RKO (cell line): ENCODE data around the gene COG4.
A peak's percentile ranks its signal among the peaks of the same experiment; 100 is the strongest.
"Not testable (repeated sequence)": the region's sequence is repeated elsewhere in the genome, so short reads cannot be mapped to it uniquely, and the experiment has no call there.

Experiments used
- DNase-seq: peaks from one replicate; pipeline ENCODE4 v3.0.0-alpha.2; 2016; ENCODE audit warnings: low spot score

Gene COG4

DNA sequence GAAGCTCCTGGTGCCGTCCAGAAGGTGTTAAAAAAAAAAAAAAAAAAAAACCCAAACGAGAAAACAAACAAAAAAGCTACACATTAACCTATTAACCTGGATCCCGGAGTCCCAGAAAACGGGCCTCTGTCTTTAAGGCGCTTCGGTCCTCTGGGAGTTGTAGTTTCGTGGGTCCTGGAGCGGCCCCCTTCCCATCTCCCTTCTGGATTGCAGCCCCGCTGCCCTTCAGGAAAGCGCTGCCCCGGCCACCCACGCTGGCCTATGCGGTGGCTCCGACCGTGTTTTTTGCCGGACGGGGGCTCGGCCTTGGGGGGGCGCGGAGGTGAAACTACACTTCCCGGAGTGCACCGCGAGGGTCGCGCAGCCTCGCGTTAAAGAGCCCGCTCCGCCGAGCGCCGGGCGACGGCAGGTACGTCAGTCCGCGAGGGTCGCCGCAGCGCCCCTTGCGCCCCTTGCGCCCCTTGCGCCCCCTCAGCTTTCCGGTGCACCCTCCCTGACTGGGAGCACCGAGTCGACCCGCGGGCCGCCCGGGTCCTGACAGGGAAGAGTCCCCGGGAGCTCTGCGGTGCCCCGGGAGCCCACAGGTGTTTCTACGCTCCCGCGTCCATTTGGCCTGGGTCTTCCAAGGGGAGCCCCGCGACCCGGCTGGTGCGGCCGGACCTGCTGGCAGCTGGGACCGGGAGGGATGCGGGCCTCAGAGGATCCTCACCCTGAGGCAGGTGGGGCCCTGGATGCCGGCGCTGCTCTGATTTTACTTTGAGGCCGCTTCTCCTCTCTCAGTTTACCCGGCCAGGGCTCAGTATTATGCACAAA lies 68.9 kb downstream of the COG4 start, which contains the start of gene FCSK:
Gene FCSK, plus strand, starts transcription at position 374 of the 813 bp plus-strand sequence. CDS start 8,596 bp downstream, outside the sequence.
- DNase-seq, result peak; percentile 85

DNA sequence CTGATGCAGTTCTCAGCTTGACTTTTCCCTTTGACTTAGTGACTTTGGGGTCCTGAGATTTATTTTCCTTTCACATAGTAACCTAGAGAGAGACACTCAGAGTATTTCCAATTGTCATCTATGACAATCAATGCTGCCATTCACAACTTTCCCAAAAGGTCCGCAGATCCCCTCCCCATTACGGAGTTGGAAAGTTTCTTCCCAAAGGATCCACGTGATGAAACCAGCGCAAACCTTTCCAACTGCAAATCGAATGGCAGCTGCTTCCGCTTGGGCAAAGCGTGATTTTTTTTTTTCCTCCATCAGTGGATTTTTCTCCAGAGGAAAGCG lies 69.5 kb downstream of the COG4 start:
- DNase-seq, result peak; percentile 51

DNA sequence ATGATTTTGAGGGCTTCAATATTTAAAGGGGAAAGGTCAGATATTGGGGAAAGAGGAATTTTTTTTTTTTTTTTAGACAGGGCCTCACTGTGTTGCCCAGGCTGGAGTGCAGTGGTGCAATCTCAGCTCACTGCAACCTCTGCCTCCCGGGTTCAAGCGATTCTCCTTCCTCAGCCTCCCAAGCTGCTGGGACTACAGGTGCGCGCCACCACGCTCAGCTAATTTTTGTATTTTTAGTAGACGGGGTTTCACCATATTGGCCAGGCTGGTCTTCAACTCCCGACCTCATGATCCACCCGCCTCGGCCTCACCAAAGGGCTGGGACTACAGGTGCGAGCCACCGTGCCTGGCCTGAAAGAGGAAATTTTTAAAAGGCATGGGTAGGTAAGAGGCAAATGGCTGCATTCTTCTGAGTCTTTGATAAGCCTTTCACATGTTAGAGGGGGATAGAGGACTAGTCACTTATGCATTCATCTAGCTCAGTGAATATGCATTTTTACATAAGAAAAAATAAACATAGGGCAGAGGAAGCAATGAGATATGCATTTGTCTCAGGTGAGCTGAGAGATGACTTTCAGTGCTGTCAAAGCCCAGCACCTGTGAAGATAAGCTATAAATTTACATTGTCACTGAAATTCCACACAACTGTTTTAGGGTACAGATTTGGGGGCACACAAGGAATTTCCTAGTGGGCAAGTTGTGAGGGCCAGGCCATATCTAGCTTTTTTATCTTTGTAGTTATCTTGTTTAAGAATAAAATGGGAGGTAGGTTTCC lies 70.0 kb downstream of the COG4 start:
- no peak for DNase-seq

DNA sequence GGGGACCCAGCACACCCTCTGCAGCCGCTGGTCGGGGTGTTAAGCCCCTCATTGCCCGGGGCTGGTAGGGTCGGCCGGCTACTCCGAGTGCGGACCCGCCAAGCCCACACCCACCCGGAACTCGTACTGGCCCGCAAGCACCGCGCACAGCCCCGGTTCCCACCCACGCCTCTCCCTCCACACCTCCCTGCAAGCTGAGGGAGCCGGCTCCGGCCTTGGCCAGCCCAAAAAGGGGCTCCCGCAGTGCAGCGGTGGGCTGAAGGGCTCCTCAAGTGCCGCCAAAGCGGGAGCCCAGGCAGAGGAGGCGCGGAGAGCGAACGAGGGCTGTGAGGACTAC lies 72.4 kb downstream of the COG4 start:
- DNase-seq, result not testable (repeated sequence)

DNA sequence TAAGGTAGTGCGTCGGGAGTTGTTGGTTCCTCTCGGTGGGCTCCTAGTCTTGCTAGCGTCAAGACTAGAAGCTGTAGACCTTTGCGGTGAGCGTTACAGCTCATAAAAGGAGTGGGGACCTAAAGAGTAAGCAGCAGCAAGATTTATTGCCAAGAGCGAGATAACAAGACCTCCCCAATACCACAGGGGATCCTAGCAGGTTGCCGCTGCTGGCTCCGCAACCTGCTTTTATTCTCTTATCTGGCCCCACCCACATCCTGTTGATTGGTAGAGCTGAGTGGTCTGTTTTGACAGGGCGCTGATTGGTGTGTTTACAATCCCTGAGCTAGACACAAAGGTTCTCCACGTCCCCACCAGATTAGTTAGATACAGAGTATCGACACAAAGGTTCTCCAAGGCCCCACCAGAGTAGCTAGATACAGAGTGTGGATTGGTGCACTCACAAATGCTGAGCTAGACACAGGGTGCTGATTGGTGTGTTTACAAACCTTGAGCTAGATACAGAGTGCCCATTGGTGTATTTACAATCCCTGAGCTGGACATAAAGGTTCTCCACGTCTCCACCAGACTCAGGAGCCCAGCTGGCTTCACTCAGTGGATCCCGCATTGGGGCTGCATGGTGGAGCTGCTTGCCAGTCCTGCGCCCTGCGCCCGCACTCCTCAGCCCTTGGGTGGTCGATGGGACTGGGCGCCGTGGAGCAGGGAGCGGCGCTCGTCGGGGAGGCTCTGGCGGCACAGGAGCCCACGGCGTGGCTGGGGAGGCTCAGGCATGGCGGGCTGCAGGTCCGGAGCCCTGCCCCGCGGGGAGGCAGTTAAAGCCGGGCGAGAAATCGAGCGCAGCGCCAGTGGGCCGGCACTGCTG lies 73.0 kb downstream of the COG4 start:
- DNase-seq, result not testable (repeated sequence)

DNA sequence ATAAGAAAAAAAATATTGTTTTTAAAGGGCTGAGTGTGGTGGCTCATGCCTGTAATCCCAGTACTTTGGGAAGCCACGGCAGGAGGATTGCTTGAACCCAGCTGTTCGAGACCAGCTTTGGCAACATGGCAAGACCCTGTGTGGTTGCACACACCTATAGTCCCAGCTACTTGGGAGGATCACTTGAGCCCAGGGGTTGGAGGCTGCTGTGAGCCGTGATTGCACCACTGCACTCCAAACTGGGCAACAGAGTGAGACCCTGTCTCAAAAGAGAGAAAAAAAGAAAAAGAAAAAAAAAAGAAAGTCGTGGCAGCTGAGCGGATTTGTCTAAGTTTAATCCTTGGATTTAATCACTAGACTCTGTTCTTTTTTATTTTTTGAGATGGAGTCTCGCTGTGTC lies 75.3 kb downstream of the COG4 start:
- DNase-seq, result no peak

DNA sequence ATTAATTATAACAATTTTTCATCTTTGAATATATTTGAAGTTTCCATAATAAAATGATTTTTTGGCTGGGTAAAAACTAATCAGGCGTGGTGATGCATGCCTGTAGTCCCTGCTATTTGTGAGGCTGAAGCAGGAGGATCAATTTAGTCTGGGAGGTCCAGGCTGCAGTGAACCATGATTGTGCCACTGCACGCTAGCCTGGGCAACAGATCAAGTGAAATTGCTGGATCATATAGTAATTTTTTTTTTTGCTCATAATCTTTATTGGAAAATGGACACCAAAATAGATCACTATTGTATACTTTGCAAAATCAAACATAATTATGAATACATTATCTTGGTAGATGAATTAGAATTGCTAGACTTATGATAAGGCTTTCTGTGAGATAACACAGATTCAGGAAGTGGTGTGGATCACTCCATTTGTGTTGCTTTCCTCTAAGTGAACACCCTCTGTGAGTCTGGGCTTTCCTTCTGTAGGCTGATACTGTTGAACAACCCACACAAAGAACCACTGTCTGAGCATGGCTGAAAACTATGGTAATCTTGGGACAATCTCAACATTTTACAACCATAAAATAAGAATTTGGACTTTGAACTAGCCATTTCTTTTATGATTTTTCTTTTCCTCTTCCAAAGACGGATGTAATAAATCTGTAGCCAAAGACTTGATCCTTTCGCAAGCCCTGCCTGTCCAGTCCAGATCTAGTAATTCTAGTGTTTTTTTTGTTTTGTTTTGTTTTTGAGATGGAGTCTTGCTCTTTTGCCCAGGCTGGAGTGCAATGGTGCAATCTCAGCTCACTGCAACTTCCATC lies 78.9 kb downstream of the COG4 start:
- DNase-seq, result no peak

DNA sequence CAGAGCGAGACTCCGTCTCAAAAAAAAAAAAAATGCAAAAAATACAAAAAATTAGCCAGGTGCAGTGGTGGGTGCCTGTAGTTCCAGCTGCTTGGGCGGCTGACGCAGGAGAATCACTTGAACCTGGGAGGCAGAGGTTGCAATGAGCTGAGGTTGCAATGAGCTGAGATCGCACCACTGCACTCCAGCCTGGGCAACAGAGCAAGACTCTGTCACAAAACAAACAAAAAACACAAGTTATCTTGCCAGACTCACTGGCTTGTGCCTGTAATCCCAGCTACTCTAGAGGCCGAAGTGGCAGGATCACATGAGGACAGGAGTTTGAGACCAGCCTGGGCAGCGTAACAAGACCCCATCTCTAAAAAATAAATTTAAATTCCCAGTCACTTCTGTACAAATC lies 81.0 kb downstream of the COG4 start:
- DNase-seq, result no peak

DNA sequence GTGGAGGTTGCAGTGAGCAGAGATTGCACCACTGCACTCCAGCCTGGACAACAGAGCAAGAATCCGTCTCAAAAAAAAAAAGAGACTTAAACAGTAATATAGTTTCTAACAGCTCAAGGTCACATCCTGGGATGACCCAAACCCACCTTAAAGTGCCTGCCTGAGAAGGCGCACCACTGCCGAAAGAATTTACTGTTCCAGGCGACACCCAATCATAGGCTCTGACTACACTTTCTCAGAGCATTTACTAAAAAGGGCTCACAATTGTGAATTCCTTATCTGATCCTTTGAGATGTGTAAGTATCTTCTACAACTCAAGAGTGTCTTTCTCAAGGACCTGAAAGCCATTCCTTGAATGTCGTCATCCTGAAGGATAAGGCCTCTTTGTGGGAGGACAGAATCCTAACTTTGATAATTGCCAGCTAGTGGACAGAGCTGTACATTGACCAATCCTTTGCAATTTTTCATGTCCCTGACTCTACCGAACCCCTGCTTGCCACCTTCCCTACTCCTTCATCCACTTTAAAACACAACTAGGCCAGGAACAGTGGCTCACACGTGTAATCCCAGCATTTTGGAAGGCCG lies 81.9 kb downstream of the COG4 start:
- DNase-seq, result no peak

DNA sequence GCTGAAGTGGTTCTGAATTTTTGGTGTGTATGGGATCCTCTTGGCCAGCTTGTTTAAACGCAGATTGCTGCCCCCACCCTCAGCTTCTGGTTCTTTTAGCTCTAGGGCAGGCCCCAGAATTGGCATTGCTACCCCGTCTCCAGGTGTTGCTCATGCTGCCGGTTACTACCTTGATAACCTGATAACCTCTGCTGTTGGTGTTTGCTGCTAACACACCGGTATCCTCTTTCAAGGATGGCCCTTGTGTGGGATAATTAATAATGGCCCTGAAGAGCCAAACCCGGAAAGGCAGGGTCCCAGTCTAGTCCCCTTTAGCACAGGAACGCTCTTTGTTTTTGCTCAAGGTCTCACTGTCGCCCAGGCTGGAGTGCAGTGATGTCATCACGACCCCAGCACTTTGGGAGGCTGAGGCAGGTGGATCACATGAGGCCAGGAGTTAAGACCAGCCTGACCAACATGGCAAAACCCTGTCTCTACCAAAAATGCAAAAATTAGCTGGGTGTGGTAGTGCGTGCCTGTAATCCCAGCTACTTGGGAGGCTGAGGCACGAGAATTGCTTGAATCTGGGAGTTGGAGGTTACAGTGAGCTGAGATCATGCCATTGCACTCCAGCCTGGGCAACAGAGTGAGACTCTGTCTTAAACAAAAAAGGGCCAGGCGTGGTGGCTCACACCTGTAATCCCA lies 83.2 kb downstream of the COG4 start:
- DNase-seq, result no peak

DNA sequence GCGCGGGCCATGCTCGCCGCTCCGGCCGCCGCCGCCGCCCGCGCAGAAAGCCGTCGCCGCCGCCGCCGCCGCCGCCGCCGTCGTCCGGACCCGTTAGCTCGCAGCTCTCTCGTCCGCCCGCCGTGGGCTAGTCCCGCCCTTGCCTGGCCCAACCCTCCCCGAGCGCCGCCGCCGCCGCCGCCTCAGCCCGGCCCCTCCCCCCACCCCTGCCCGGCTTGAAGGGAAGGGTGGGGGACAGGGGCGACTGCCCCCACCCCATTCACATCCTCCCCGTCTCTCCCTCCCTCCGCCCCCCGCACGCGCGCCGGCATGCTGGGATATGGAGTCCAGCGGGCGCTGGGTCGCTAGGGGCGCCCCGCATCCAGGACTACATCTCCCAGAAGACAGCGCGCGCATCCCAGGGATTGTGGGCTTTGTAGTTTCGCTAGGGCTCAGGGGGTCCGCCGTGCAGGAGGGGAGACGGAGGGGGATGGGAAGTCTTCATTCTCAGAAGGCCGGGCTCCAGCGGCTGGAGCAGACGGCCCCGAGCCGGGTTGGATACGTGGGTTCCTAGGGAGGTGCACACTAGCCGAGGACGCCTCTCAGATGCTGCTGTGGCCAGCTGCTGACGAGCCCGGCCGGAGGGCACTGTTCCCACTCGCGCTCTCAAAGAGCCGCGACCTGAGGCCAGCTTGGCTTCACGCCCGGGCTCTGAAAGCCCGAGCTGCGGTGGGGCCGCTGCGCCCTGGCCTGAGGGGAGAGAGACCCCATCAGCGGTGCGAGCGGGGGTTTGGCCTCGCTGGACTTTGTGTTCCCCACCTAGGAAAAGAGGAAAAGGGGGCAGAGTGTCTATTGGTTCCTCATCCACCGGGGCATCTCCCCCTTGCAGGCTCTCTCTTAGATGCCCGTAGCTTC lies 84.1 kb downstream of the COG4 start, which contains the start of gene ST3GAL2:
Gene ST3GAL2, minus strand, starts transcription at position 132 of the 894 bp plus-strand sequence. CDS start 40,570 bp downstream, outside the sequence.
- DNase-seq, result peak; percentile 92

DNA sequence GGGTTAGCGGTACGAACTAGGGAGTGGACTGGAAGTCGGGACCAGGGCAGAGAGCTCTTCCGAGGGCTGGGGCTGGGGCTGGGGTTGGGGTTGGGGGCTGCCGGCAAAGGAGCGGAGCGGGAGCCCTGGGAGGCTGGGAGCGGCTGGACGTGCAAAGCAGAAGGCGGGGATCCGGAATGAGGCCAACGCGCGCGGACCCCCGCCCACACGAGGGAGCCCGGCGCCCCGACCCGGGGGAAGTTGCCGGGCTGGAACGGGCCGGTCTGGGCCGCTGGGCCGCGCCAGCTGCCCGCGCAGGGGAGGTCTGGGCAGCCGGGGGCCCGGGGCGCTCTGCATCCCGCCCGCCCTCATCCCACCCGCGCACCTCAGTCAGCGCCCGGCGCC lies 84.8 kb downstream of the COG4 start:
- no peak for DNase-seq

DNA sequence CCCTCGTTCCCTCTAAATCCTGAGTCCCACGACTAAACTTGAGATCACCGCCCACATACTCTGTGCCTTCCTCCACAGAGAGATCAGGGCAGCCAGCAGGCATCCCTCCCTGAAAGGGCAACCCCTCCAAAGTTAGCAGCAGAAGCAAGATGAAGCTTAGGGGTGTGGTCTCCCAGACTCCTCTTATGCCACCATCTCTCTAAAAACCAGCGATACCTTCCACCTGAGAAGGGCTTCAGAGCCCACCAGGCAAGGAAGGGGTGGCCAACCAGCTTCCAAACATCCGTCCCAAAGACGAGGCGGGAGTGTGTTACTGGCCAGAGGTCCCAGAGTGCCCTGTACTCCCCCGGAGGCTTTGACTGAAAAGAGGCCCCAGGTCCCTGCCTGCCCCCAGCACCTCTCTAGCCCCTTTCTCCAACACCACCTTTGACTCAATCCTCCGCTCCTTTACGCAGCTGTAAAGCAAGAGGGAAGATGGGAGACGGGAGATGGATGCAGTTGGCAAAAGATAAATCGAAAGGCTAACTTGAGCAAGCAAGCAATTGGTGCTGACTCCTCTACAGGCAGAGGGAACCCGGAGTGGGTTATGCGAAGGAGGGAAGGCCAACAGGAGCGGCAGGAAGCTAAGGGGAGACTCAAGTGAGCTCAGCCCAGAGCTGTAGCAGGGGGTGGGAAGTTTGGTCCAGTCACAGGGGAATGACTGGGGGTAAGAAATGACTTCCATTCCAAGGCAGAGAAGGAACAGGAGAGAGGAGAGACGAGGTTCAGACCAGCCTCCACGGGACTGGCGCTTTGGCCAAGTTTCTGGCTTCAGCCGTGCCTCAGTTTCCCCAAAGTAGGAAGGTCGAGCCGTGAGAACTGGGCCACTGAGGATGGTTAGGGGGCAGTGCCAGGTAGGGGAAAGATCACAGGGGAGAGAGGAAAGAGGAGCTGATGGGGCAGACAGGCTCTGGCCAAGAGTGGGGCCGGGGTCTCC lies 85.5 kb downstream of the COG4 start:
- peak; percentile 69 for DNase-seq

DNA sequence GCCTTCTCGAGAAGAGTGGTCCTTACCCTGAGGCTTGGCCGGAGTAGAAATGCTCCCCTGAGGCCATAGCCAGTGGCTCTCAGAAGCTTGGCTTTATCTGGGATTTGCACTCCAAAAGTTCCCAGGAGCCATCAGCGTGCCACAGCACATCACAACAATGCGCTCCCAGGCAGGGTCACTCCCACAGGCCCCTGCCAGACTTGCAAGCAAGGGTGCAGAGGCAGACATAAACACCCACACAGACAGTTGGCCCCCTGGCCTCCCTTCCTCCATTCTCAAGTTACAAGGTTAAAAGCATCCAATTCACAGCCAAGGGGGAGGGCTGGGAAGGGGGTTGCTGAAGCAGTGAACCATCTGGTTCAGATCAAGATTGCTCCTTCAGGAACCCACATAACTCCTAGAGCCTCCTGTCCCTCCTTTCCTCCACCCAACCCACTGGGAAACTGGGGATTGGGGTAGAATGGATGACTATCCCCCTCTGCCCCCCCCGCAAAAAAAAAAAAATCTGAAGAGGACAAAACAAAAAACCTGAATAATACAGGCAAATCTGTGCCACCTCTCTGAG lies 86.3 kb downstream of the COG4 start:
- no peak for DNase-seq

DNA sequence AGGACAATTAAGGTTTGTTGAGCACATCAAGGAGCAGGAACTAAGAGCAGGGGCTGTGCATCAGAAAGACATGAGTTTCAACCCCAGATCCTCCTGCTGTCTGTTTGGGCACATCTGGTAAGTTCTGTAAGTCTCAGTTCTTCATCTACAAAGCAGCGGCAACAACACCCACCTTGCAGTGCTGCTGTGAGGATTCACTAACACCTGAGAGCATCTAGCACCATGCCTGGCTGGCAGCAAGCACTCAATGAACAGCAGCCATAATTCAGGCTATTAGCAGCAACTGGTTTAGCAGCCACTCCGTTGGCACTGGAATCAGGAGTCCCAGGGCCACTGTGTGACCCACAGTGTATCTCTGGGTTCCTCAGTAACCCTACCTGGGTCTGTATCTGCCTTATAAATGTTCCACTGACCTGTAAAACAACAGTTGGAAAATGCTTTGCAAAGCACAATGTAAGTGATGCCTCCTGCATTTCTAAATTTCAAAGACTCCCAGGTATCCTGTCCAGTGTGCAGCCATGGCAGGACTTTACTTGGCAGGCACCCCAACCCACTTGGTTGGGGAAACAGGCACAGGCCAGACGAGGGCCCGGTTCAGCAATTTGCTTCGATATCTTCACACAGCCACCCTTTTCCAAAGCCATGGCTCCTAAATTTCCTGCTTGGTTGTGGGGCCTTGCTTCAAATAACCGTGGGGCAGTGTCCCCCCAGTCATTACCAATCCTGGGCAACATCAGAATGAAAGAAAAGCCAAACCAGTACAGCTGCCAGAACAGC lies 88.7 kb downstream of the COG4 start:
- no peak for DNase-seq

DNA sequence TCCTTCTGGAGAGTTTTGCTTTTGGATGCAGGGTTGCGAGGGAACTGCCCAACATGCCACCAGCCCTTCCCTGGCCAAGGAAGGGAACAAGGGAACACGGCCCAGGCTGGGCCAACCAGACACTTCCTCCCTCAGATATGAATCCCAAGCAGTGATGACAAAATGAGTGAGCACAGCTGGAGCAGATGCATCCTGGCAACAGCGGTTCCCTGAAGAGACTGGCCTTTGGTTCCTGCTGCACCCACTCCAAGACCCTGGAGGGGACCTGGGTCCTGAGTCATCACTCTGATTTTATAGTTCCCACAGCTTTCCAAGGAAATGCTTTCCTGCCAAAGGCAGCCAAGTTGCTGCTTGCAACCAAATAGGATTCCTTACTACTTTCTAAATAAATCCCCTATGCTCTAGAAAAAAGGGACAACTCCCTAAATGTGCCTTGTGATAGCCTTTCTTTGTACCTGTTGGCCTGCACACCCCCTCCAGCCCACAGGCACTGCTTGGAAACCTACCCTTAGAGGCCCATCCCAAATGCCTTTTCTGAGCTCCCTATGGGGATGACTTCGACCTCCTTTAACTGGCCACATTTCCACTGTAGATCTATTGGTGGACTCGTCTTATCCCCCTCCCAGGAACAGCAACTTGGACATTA lies 89.8 kb downstream of the COG4 start:
- DNase-seq, result no peak
